Dermis microvascular lymphatic vessel endothelial cell (primary cell): ENCODE results near the gene CD74. TPM values are rescaled to one million over a fixed set of nuclear protein-coding genes. Genes with fewer than 3 reads are reported as not detected.
"Not testable (repeated sequence)": the region's sequence is repeated elsewhere in the genome, so short reads cannot be mapped to it uniquely, and the experiment has no call there.

Experiments used
- DNase-seq, 2 donors: peaks; one replicate each; pipeline versions ENCODE4 v3.0.0 to v3.0.0-alpha.2; 2010; ENCODE audit warnings: low read depth in 2 of 2
- total RNA-seq: library from RNA; depleted of rRNA; stranded (reverse); fragments of >200 nt; gene quantifications from 2 replicates; pipeline ENCODE4 v1.2.1, GENCODE V29; 2014

CD74 gene
- 1.2 and 2.9 TPM in 2 replicates for total RNA-seq

GRCh38 chr5:150412319-150413175 is at the start of gene CD74:
Gene CD74, minus strand, starts transcription at chr5:150412910. Its CDS starts 161 bp downstream, at chr5:150412749.
- DNase-seq: peak in 1 of 2 donors; percentile 44

- DNase-seq: no peak
Measured at GRCh38 chr5:150461231-150461630, 48.5 kb upstream of the CD74 start.

GRCh38 chr5:150460781-150461180 is 48.1 kb upstream of the CD74 start:
- no peak for DNase-seq

GRCh38 chr5:150458802-150459557 is 46.3 kb upstream of the CD74 start:
- DNase-seq: peak in 1 of 2 donors; percentile 39

GRCh38 chr5:150457562-150458240 is 45.0 kb upstream of the CD74 start:
- DNase-seq: no peak

GRCh38 chr5:150457121-150457520 is 44.4 kb upstream of the CD74 start:
- DNase-seq: no peak

- no peak for DNase-seq
Measured at GRCh38 chr5:150454492-150455229, 42.0 kb upstream of the CD74 start.

- DNase-seq: not testable (repeated sequence)
Measured at GRCh38 chr5:150454027-150454426, 41.3 kb upstream of the CD74 start.

- DNase-seq: no peak
Measured at GRCh38 chr5:150452914-150453313, 40.2 kb upstream of the CD74 start.

- DNase-seq: no peak
Measured at GRCh38 chr5:150451594-150451993, 38.9 kb upstream of the CD74 start.

- peak; percentile 90 to 95 for DNase-seq
Measured at GRCh38 chr5:150449517-150450339, 37.0 kb upstream of the CD74 start, which contains the start of gene RPS14. Gene RPS14, minus strand, starts transcription at chr5:150449739. Its CDS starts 2,006 bp downstream, at chr5:150447733.

- DNase-seq: peak in 1 of 2 donors; percentile 42
Measured at GRCh38 chr5:150448952-150449516, 36.3 kb upstream of the CD74 start.

GRCh38 chr5:150448334-150448733 is 35.6 kb upstream of the CD74 start:
- DNase-seq: no peak

- no peak for DNase-seq
Measured at GRCh38 chr5:150447188-150447587, 34.5 kb upstream of the CD74 start.

GRCh38 chr5:150446583-150446982 is 33.9 kb upstream of the CD74 start:
- no peak for DNase-seq

- no peak for DNase-seq
Measured at GRCh38 chr5:150446088-150446487, 33.4 kb upstream of the CD74 start.

GRCh38 chr5:150444770-150445169 is 32.1 kb upstream of the CD74 start:
- no peak for DNase-seq

GRCh38 chr5:150443242-150444075 is 30.7 kb upstream of the CD74 start:
- DNase-seq: no peak

- DNase-seq: no peak
Measured at GRCh38 chr5:150442699-150443080, 30.0 kb upstream of the CD74 start.
